DND-41 (cell line): ENCODE measurements around the gene ARHGAP8.

ENCODE experiments used
- EZH2 ChIP-seq: IDR thresholded peaks from 3 replicates; pipeline ENCODE4 v1.6.1; 2012; ENCODE audit warnings: borderline replicate concordance, low read depth, mild to moderate bottlenecking, moderate library complexity, low read length, inconsistent platforms; ENCODE audit not compliant: severe bottlenecking
- TF ChIP-seq, protein P1 (sequence below): IDR thresholded peaks from 2 replicates; pipeline ENCODE4 v1.5.1; 2012; ENCODE audit warnings: borderline replicate concordance, low read length, moderate library complexity, mild to moderate bottlenecking; ENCODE audit not compliant: poor library complexity, severe bottlenecking; ENCODE audit errors: extremely low read depth

- TF ChIP-seq, protein P1, sequence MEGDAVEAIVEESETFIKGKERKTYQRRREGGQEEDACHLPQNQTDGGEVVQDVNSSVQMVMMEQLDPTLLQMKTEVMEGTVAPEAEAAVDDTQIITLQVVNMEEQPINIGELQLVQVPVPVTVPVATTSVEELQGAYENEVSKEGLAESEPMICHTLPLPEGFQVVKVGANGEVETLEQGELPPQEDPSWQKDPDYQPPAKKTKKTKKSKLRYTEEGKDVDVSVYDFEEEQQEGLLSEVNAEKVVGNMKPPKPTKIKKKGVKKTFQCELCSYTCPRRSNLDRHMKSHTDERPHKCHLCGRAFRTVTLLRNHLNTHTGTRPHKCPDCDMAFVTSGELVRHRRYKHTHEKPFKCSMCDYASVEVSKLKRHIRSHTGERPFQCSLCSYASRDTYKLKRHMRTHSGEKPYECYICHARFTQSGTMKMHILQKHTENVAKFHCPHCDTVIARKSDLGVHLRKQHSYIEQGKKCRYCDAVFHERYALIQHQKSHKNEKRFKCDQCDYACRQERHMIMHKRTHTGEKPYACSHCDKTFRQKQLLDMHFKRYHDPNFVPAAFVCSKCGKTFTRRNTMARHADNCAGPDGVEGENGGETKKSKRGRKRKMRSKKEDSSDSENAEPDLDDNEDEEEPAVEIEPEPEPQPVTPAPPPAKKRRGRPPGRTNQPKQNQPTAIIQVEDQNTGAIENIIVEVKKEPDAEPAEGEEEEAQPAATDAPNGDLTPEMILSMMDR: no peak
- TF ChIP-seq EZH2: no peak
These were observed 119.4 kb downstream of the ARHGAP8 start for GRCh38 chr22:44871782-44872181.
